Measurements from ENCODE around the gene SLC25A21. TPM values are rescaled to one million over a fixed set of nuclear protein-coding genes. Genes with fewer than 3 reads are reported as not detected.

SLC25A21 gene
- total RNA-seq, 2 donors from 2014 or later, result 1.2 TPM; not detected in 1

DNA sequence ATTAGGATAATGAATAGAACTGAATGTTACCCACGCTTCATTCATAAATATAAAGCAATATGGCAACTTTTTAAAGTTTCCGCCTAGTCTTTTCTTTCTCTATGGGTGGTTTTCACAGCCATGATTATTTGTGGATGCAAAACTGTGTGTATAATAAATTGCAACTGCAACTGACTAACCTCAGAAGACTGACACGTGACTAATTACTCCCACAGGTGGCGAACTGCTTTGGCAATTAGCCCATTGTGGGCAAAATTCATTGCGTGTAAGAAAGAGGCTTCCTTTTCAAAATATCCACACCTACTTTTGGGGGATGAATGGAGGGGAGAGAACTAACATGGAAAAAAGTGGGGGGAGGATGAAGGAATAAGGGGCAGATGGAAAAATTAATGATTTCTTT is 79.0 kb downstream of the SLC25A21 start:
- ATAC-seq (ENCODE audit: insufficient number of reproducible peaks, low FRiP score, low read depth) (no peak), DNase-seq (ENCODE audit: low spot score) (no peak)
- Histone ChIP-seq H3K27ac (no peak overlapping the region), H3K4me3 (no peak overlapping the region), H3K4me1 (ENCODE audit: control insufficient read depth in 1 of 2, low read depth in 2 of 2) (no peaks in the 10 kb centered on the region), H3K9me3 (no peaks in the 10 kb centered on the region), H3K36me3 (no peaks in the 10 kb centered on the region), H3K27me3 (replicated peaks; ENCODE audit: insufficient read depth) (no peaks in the 10 kb centered on the region)
- TF ChIP-seq, protein P1, sequence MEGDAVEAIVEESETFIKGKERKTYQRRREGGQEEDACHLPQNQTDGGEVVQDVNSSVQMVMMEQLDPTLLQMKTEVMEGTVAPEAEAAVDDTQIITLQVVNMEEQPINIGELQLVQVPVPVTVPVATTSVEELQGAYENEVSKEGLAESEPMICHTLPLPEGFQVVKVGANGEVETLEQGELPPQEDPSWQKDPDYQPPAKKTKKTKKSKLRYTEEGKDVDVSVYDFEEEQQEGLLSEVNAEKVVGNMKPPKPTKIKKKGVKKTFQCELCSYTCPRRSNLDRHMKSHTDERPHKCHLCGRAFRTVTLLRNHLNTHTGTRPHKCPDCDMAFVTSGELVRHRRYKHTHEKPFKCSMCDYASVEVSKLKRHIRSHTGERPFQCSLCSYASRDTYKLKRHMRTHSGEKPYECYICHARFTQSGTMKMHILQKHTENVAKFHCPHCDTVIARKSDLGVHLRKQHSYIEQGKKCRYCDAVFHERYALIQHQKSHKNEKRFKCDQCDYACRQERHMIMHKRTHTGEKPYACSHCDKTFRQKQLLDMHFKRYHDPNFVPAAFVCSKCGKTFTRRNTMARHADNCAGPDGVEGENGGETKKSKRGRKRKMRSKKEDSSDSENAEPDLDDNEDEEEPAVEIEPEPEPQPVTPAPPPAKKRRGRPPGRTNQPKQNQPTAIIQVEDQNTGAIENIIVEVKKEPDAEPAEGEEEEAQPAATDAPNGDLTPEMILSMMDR (IDR thresholded peaks at IDR 0.05), result no peak

DNA sequence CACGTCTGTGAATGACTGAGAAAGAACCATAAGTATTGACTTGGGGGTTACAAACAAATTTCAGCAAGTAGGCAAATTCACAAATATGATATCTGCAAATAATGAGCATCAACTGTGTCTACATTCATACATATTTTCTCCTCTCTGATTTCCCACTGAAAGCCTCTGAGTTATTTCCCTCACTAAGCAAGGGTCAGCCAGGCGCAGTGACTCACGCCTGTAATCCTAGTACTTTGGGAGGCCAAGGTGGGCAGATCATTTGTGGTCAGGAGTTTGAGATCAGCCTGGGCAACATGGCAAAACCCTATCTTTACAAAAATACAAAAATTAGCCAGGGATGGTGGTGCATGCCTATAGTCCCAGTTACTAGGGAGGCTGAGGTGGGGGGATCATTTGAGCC is 80.8 kb downstream of the SLC25A21 start:
- H3K27me3 ChIP-seq (replicated peaks; ENCODE audit: insufficient read depth), result no peaks in the 10 kb centered on the region
- TF ChIP-seq, protein P1 (IDR thresholded peaks at IDR 0.05), result no peak

DNA sequence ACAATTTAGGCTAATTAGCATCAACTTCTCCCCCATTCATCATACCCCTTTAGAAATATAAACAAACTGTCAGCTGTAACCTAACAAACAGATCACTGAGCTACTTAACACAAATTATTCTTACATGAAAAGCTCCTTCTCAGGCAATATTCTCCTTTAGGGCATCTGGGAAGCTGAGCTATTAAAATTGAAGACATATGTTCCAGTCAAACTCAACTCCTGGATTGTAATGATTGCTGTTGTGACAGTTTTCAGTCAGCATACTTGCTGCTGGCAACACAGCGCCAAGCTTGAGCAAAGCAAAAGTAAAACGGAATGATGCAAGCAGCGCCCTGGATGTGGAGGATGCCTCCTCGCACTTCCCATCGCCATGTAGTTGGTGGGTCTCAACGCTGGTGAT is 82.4 kb downstream of the SLC25A21 start:
- no peak for ATAC-seq (ENCODE audit: insufficient number of reproducible peaks, low FRiP score, low read depth)
- no peak for DNase-seq (ENCODE audit: low spot score)

More for the DNA sequence above, 80.8 kb downstream of the SLC25A21 start:
- no peak overlapping the region for H3K27ac ChIP-seq
- H3K36me3 ChIP-seq, result no peaks in the 10 kb centered on the region
- DNase-seq (ENCODE audit: low spot score), result no peak
- H3K4me3 ChIP-seq, result no peak overlapping the region
- H3K9me3 ChIP-seq, result no peaks in the 10 kb centered on the region
- ATAC-seq (ENCODE audit: insufficient number of reproducible peaks, low FRiP score, low read depth), result no peak
- no peaks in the 10 kb centered on the region for H3K4me1 ChIP-seq (ENCODE audit: control insufficient read depth in 1 of 2, low read depth in 2 of 2)

DNA sequence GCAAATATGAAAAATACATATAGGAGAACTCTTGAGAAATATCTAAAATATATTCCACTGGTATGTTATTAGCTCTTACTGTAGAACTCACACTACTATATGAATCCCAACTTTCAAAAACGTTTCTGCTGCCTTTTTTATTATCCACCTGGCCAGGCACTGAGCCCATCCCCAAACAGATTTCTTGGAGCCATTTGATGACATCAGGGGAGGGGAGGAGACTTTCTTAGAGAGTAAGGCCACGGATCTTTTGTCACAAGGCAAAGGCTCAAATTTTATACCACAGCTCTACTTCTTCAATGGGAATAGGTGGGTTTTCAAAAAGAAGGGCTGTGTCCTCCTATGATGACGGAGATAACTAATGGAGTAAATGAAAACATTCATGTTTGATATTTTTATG is 83.0 kb downstream of the SLC25A21 start:
- H3K27ac ChIP-seq, result no peak overlapping the region
- H3K36me3 ChIP-seq, result no peaks in the 10 kb centered on the region
- ATAC-seq (ENCODE audit: insufficient number of reproducible peaks, low FRiP score, low read depth) (no peak), DNase-seq (ENCODE audit: low spot score) (no peak)
- H3K27me3 ChIP-seq (replicated peaks; ENCODE audit: insufficient read depth), result no peaks in the 10 kb centered on the region
- H3K4me3 ChIP-seq, result no peak overlapping the region
- no peaks in the 10 kb centered on the region for H3K9me3 ChIP-seq
- TF ChIP-seq, protein P1 (IDR thresholded peaks at IDR 0.05), result no peak
- no peaks in the 10 kb centered on the region for H3K4me1 ChIP-seq (ENCODE audit: control insufficient read depth in 1 of 2, low read depth in 2 of 2)

More for the DNA sequence above, 82.4 kb downstream of the SLC25A21 start:
- no peak overlapping the region for H3K27ac ChIP-seq
- no peaks in the 10 kb centered on the region for H3K27me3 ChIP-seq (replicated peaks; ENCODE audit: insufficient read depth)
- TF ChIP-seq, protein P1 (IDR thresholded peaks at IDR 0.05), result no peak
- H3K4me3 ChIP-seq, result no peak overlapping the region
- H3K9me3 ChIP-seq, result no peaks in the 10 kb centered on the region
- no peaks in the 10 kb centered on the region for H3K4me1 ChIP-seq (ENCODE audit: control insufficient read depth in 1 of 2, low read depth in 2 of 2)
- H3K36me3 ChIP-seq, result no peaks in the 10 kb centered on the region

DNA sequence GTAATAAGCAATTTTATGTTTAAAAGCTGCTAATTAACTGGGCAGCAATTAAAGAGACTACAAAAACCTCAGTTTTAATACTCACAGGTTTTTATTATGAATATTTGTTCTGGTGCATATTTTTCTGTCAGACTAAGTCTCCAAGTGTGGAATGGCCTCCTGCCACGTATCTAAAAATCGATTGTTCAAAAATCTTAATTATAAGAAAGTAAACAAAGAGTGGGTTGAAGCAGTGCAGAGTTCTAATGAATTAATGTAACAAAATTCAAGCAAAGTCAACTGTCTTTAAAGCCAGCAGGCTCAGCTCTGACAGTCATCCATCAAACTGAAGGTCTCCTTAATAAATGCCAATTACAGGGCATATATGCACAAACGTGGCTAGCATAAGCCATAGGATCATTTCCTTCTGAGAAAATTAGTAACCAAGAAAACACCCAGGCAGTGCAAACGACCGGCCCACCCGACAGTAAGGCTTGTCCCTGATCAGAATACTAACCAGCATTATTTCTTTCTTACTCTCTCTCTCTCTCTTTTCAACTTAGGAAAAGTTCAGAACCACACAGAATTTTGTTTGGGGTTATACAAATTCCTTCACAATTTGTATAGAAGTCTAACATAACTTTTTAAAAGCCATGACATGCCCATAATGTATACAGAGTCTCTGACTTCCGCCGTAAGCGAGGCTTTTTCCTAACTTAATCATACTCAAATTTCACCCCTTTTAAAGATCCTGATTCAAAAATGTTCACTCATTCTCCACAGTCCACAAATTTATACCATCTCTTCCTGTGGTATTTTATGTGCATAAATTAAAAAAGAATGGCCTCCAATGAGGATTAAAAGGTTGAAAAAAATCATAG is 83.8 kb downstream of the SLC25A21 start:
- Histone ChIP-seq H3K36me3 (no peaks in the 10 kb centered on the region), H3K27ac (no peak overlapping the region), H3K4me1 (ENCODE audit: control insufficient read depth in 1 of 2, low read depth in 2 of 2) (no peaks in the 10 kb centered on the region), H3K9me3 (no peaks in the 10 kb centered on the region), H3K27me3 (replicated peaks; ENCODE audit: insufficient read depth) (no peaks in the 10 kb centered on the region), H3K4me3 (no peak overlapping the region)
- DNase-seq (ENCODE audit: low spot score), result no peak
- TF ChIP-seq, protein P1 (IDR thresholded peaks at IDR 0.05), result no peak
- no peak for ATAC-seq (ENCODE audit: insufficient number of reproducible peaks, low FRiP score, low read depth)

Data from thoracic aorta (tissue), 2 donors.